DND-41 (cell line): ENCODE data around the gene TSPAN1.

ENCODE experiments used
- EZH2 ChIP-seq: IDR thresholded peaks from 3 replicates; pipeline ENCODE4 v1.6.1; 2012; ENCODE audit warnings: borderline replicate concordance, low read depth, mild to moderate bottlenecking, moderate library complexity, low read length, inconsistent platforms; ENCODE audit not compliant: severe bottlenecking
- TF ChIP-seq, protein P1 (sequence below): IDR thresholded peaks from 2 replicates; pipeline ENCODE4 v1.5.1; 2012; ENCODE audit warnings: borderline replicate concordance, low read length, moderate library complexity, mild to moderate bottlenecking; ENCODE audit not compliant: poor library complexity, severe bottlenecking; ENCODE audit errors: extremely low read depth

DNA sequence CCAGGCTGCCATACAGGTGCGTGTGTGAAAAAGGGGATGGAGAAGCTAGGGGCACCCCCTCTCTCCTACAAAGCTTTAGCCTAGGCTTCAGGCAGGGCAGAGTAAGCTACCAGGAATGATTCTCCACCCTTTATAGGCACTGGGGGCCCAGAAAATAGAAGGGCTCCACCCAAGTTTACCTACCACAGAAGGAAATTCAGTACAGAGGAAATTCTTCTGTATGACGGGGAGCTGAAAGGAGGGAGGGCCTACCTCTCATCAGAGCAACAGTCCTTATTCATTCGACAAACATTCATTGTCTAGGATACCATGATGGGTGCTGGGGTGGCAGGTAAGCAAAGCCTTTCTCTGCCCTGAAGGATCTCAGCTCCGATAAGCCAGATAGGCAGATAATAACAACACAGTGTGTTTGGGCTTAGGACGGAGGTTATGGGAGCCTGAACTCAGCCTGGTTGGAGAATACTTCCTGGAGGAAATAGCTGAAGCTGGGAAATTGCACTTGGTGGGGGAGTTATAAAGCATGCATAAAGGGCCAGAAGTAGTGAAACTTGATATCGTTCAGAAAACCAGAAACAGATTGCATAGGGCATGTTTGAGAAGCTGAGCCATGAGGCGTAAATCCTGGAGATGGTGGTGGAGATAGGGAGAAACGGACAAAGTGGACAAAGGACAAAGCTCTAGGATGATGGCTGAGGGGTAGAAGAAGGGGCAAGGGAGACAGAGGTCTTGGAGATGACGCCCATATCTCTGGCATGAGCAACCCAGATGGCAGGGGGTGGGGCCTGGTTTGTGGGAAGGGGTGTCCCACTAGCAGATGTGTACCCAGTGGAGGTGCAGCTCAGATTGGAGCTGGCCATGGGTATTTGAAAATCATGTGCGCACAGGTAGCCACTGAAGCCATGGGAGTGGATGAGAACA lies 6.7 kb downstream of the TSPAN1 start:
- TF ChIP-seq, protein P1, sequence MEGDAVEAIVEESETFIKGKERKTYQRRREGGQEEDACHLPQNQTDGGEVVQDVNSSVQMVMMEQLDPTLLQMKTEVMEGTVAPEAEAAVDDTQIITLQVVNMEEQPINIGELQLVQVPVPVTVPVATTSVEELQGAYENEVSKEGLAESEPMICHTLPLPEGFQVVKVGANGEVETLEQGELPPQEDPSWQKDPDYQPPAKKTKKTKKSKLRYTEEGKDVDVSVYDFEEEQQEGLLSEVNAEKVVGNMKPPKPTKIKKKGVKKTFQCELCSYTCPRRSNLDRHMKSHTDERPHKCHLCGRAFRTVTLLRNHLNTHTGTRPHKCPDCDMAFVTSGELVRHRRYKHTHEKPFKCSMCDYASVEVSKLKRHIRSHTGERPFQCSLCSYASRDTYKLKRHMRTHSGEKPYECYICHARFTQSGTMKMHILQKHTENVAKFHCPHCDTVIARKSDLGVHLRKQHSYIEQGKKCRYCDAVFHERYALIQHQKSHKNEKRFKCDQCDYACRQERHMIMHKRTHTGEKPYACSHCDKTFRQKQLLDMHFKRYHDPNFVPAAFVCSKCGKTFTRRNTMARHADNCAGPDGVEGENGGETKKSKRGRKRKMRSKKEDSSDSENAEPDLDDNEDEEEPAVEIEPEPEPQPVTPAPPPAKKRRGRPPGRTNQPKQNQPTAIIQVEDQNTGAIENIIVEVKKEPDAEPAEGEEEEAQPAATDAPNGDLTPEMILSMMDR, result no peak
- TF ChIP-seq EZH2, result no peak
